Endothelial cell of umbilical vein (primary cell): ENCODE results near the gene ACAT2. TPM values are rescaled to one million over a fixed set of nuclear protein-coding genes. Genes with fewer than 3 reads are reported as not detected.

Experiments
- BruUV-seq: library from RNA; stranded (reverse); fragments of 400-500 nt; replicated peaks from 2 replicates; lab custom pipeline; 2021; lab: Mats Ljungman, UMichigan
- CTCF ChIA-PET: fragments of 300-600, 350-600 bp; sonication (Branson Sonifier 250); formaldehyde crosslinking; loops from one replicate; lab custom pipeline; 2021; ENCODE audit warnings: antibody characterized with exemption, inconsistent platforms; lab: Charles Lee
- POLR2A ChIA-PET: fragments of 300-600, 350-600 bp; sonication (Branson Sonifier 250); formaldehyde crosslinking; loops from one replicate; lab custom pipeline; 2021; ENCODE audit warnings: antibody characterized with exemption, inconsistent platforms; lab: Charles Lee
- DNase-seq: peaks from one replicate; pipeline ENCODE4 v3.0.0-alpha.2; 2011; ENCODE audit warnings: low read depth, low spot score
- FAIRE-seq: peaks from 2 replicates; lab custom pipeline; 2011; peaks lifted over from hg19 to GRCh38; lab: Jason Lieb, UNC
- H2AFZ ChIP-seq: 2 replicates; pipeline ENCODE4 v1.6.0; 2012; ENCODE audit warnings: low read depth, low read length, control low read depth, inconsistent platforms
- H3K27ac ChIP-seq: 2 replicates; pipeline ENCODE4 v1.5.1; 2011; ENCODE audit warnings: low read depth, mild to moderate bottlenecking, control low read depth, low read length, moderate library complexity; ENCODE audit not compliant: insufficient read depth
- H3K27me3 ChIP-seq, 2 experiments: 2 replicates each; pipeline versions ENCODE4 v1.6.0 to v1.6.1; 2011; ENCODE audit warnings: low read length in 2 of 2, mixed read lengths in 1 of 2; ENCODE audit not compliant: control insufficient read depth in 2 of 2, insufficient read depth in 2 of 2
- H3K36me3 ChIP-seq, 2 experiments: 2 replicates in 1 of 2; 3 replicates in 1 of 2; pipeline ENCODE4 v1.5.1; 2011; ENCODE audit warnings: low read length in 2 of 2, mild to moderate bottlenecking in 1 of 2, moderate library complexity in 1 of 2; ENCODE audit not compliant: control insufficient read depth in 2 of 2, insufficient read depth in 2 of 2; ENCODE audit errors: extremely low read depth in 1 of 2
- H3K4me1 ChIP-seq: 3 replicates; pipeline ENCODE4 v1.5.1; 2011; ENCODE audit warnings: mild to moderate bottlenecking, low read length; ENCODE audit not compliant: control insufficient read depth, insufficient read depth; ENCODE audit errors: extremely low read depth
- H3K4me2 ChIP-seq: 2 replicates; pipeline ENCODE4 v1.6.1; 2011; ENCODE audit warnings: low read length, control low read depth, mixed read lengths; ENCODE audit not compliant: insufficient read depth
- H3K4me3 ChIP-seq, 3 experiments: fragments of 200-600 bp in 1 of 3; sonication (generic), shearing (Covaris generic) in 1 of 3; replicated peaks in 1 of 3; 2 replicates each; pipeline ENCODE4 v1.5.1; 2011 to 2016; ENCODE audit warnings: control low read depth in 3 of 3, low read length in 3 of 3, mild to moderate bottlenecking in 2 of 3, inconsistent platforms in 1 of 3, low read depth in 1 of 3, moderate library complexity in 1 of 3; ENCODE audit not compliant: insufficient read depth in 1 of 3
- H3K79me2 ChIP-seq: 2 replicates; pipeline ENCODE4 v1.6.0; 2012; ENCODE audit warnings: low read length, inconsistent platforms; ENCODE audit not compliant: control insufficient read depth, insufficient read depth
- H3K9ac ChIP-seq: replicated peaks from 2 replicates; pipeline ENCODE3; 2011; ENCODE audit warnings: low read length, control low read depth; ENCODE audit not compliant: insufficient read depth; ENCODE audit errors: extremely low read depth
- H3K9me1 ChIP-seq: replicated peaks from 3 replicates; pipeline ENCODE4 v1.6.0; 2011; ENCODE audit warnings: mild to moderate bottlenecking, low read length; ENCODE audit not compliant: control insufficient read depth, insufficient read depth; ENCODE audit errors: extremely low read depth
- H3K9me3 ChIP-seq: replicated peaks from 2 replicates; pipeline ENCODE4 v1.5.1; 2012; ENCODE audit warnings: low read length, inconsistent platforms; ENCODE audit not compliant: control insufficient read depth, insufficient read depth
- H4K20me1 ChIP-seq: replicated peaks from 2 replicates; pipeline ENCODE3; 2011; ENCODE audit warnings: mild to moderate bottlenecking, low read length; ENCODE audit not compliant: control insufficient read depth, insufficient read depth; ENCODE audit errors: extremely low read depth
- EZH2 ChIP-seq: IDR thresholded peaks from 2 replicates; pipeline ENCODE4 v1.6.1; 2012; ENCODE audit warnings: borderline replicate concordance, low read depth, mild to moderate bottlenecking, moderate library complexity, low read length, inconsistent platforms; ENCODE audit not compliant: severe bottlenecking
- FOS ChIP-seq: IDR thresholded peaks from 2 replicates; pipeline ENCODE4 v1.6.1; 2011; ENCODE audit warnings: mild to moderate bottlenecking, low read length, moderate library complexity, borderline replicate concordance; ENCODE audit not compliant: insufficient read depth
- GATA2 ChIP-seq: IDR thresholded peaks from 2 replicates; pipeline ENCODE4 v1.7.0; 2011; ENCODE audit warnings: low read depth, mild to moderate bottlenecking, moderate library complexity, mixed read lengths, low read length; ENCODE audit not compliant: insufficient read length, insufficient read depth
- JUN ChIP-seq: IDR thresholded peaks from 2 replicates; pipeline ENCODE4 v1.6.1; 2011; ENCODE audit warnings: borderline replicate concordance, low read depth; ENCODE audit not compliant: insufficient read length, insufficient read depth
- MYC ChIP-seq: IDR thresholded peaks from one replicate; pipeline ENCODE4 v1.6.1; 2011; ENCODE audit warnings: mild to moderate bottlenecking, low read depth, low read length
- POLR2A ChIP-seq: IDR thresholded peaks from 2 replicates; pipeline ENCODE4 v1.6.1; 2012; ENCODE audit warnings: low read depth, mild to moderate bottlenecking, control low read depth, low read length
- POLR2AphosphoS5 ChIP-seq: IDR thresholded peaks from 2 replicates; pipeline ENCODE4 v1.6.1; 2012; ENCODE audit warnings: low read depth, mild to moderate bottlenecking, control low read depth, low read length, moderate library complexity; ENCODE audit not compliant: insufficient read depth
- dilution Hi-C: fragments of 300-500 bp; cut with MboI; formaldehyde crosslinking; loops from one replicate; pipeline ENCODE4 v1.15.0; 2019; ENCODE audit warnings: low sequenced_read_pairs; ENCODE audit not compliant: extremely low pct_ligation_motif_present
- intact Hi-C: fragments of 100-400 bp; cut with micrococcal nuclease; formaldehyde crosslinking; loops from one replicate; pipeline ENCODE4 v1.10.0; 2022
- polyA plus RNA-seq, 4 experiments: library from polyadenylated mRNA; depleted of rRNA in 3 of 4; stranded (reverse) in 3 of 4; unstranded in 1 of 4; fragments of >200 nt; gene quantifications; 2 replicates each; pipeline versions ENCODE4 v1.2.1 to v1.2.3, GENCODE V29; 2011 to 2012; ENCODE audit warnings: missing spikeins in 1 of 4
- total RNA-seq: library from RNA; stranded (reverse); gene quantifications from 2 replicates; pipeline ENCODE4 v1.2.3, GENCODE V29; 2021
- TF ChIP-seq, protein P1 (sequence below): IDR thresholded peaks from 2 replicates; pipeline ENCODE4 v1.6.1; 2011; ENCODE audit not compliant: insufficient read depth, insufficient read length
- TF ChIP-seq, protein P2 (sequence below), 2 donors: IDR thresholded peaks; 1 replicate in 1 of 2; 2 replicates in 1 of 2; pipeline ENCODE4 v1.5.1; 2011; ENCODE audit warnings: low read length in 2 of 2, mild to moderate bottlenecking in 2 of 2, moderate library complexity in 2 of 2, control low read depth in 1 of 2, inconsistent platforms in 1 of 2, low read depth in 1 of 2; ENCODE audit not compliant: insufficient read depth in 1 of 2; ENCODE audit errors: extremely low read depth in 1 of 2

ACAT2 gene
- total and polyA plus RNA-seq, 2 donors (not counting 3 experiments of a cell fraction or from before 2014, with no cell fraction given): 44.6 to 114 TPM

DNA sequence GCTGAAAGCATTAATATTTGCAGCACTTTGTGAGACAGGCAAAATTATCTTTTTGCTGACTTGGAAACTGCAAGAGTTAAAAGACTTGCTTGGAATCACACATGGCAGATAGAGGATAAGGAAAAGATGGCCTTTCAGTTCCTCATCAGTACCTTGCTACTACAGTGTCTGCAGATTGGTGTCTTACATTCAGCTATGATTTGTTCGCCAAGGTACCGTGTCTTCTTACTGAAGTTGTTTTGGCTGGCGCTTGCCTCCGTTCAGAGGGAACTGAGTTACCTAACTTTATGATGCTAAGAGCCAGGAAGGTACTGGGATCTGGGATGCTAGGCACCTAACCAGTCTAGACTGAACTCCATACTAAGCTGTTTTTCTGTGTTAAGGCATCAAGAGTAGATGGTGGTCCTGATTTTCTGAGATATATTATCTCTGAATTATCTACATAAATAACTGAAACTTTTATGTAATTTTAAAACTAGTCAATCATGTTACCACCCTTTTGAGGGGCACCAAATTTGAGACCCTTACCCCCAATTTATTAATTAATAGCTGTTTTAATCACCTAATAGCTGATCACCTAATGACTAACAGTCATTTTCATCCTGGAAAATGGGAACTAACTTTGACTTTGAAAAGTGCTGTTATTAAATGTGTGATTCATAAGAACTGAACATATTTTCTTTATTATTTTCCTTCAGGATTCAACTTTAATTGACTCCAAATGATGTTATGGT lies 32.1 kb upstream of the ACAT2 start:
- H2AFZ ChIP-seq: no peak overlapping the region
- peaks cover 21% of the 10 kb centered on the region for H3K4me1 ChIP-seq
- no TSS peak for BruUV-seq
- H3K36me3 ChIP-seq: peaks cover 0 to 2% of the 10 kb centered on the region in 2 experiments
- FAIRE-seq (no peak), DNase-seq (peak; percentile 20)
- H3K27me3 ChIP-seq: no peaks in the 10 kb centered on the region
- H3K79me2 ChIP-seq: peaks cover 87% of the 10 kb centered on the region
- peaks cover 24% of the 10 kb centered on the region for H4K20me1 ChIP-seq
- ChIA-PET POLR2A (no interaction called here), CTCF (interaction anchor here (0.8 to 2.1 kb wide), 3 partner anchors 9 to 560 kb away, joined by 3 to 4 read pairs (median 4); partner anchors contain the start of gene FNDC1)
- H3K4me3 ChIP-seq: peak overlapping the region in 1 of 3 experiments; percentile 100
- H3K27ac ChIP-seq: no peak overlapping the region
- TF ChIP-seq JUN (no peak), POLR2AphosphoS5 (no peak), GATA2 (no peak), EZH2 (no peak), MYC (no peak), POLR2A (no peak), FOS (no peak)
- TF ChIP-seq, protein P1, sequence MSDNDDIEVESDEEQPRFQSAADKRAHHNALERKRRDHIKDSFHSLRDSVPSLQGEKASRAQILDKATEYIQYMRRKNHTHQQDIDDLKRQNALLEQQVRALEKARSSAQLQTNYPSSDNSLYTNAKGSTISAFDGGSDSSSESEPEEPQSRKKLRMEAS: no peak
- TF ChIP-seq, protein P2, sequence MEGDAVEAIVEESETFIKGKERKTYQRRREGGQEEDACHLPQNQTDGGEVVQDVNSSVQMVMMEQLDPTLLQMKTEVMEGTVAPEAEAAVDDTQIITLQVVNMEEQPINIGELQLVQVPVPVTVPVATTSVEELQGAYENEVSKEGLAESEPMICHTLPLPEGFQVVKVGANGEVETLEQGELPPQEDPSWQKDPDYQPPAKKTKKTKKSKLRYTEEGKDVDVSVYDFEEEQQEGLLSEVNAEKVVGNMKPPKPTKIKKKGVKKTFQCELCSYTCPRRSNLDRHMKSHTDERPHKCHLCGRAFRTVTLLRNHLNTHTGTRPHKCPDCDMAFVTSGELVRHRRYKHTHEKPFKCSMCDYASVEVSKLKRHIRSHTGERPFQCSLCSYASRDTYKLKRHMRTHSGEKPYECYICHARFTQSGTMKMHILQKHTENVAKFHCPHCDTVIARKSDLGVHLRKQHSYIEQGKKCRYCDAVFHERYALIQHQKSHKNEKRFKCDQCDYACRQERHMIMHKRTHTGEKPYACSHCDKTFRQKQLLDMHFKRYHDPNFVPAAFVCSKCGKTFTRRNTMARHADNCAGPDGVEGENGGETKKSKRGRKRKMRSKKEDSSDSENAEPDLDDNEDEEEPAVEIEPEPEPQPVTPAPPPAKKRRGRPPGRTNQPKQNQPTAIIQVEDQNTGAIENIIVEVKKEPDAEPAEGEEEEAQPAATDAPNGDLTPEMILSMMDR (IDR thresholded peaks at IDR 0.05; ENCODE audit: extremely low read depth in 1 of 2, insufficient read depth in 1 of 2, low read depth in 1 of 2, low read length in 2 of 2): no peak
- H3K4me2 ChIP-seq: peak overlapping the region; percentile 99
- H3K9me1 ChIP-seq: no peaks in the 10 kb centered on the region
- no peaks in the 10 kb centered on the region for H3K9me3 ChIP-seq
- dilution Hi-C loops (no loop called here), intact Hi-C loops (no loop called here)
- peak overlapping the region; percentile 98 for H3K9ac ChIP-seq
